ENCODE results near the gene PTRHD1. TPM values are rescaled to one million over a fixed set of nuclear protein-coding genes. Genes with fewer than 3 reads are reported as not detected.
A peak's percentile ranks its signal among the peaks of the same experiment; 100 is the strongest.

The PTRHD1 gene
- total RNA-seq, 2 experiments from 2014 or later: 15.3 to 15.7 TPM

GRCh38 chr2:24814516-24814915, 21.3 kb upstream of the PTRHD1 start:
- POLR2A ChIA-PET: interaction anchor here (1.3 kb wide), 1 partner anchor 13 kb away, joined by 3 read pairs; no protein-coding TSS in a partner anchor
- H3K36me3 Mint-ChIP-seq (ENCODE audit: low read depth): peaks cover 46% of the 10 kb centered on the region
- H3K9me3 ChIP-seq (ENCODE audit: control insufficient read depth in 1 of 2, insufficient read depth in 1 of 2, low read length in 2 of 2): no peaks in the 10 kb centered on the region
- ATAC-seq (ENCODE audit: poor library complexity): no peak
- no peak for DNase-seq
- intact Hi-C loops (cut with DNase I, micrococcal nuclease): no loop called here
- peaks cover 27% of the 10 kb centered on the region for H3K36me3 ChIP-seq (ENCODE audit: insufficient read depth, low read length)
- H3K4me1 ChIP-seq (ENCODE audit: insufficient read depth, low read length): no peaks in the 10 kb centered on the region
- H3K27ac ChIP-seq (ENCODE audit: low read depth in 1 of 2, low read length in 2 of 2): no peak overlapping the region
- H3K4me3 ChIP-seq (ENCODE audit: low read length): no peak overlapping the region
- no peak for TF ChIP-seq CTCF (IDR thresholded peaks at IDR 0.05)
- H3K4me1 Mint-ChIP-seq (ENCODE audit: low read depth): no peaks in the 10 kb centered on the region
- no peaks in the 10 kb centered on the region for H3K27me3 Mint-ChIP-seq
- H3K27ac Mint-ChIP-seq: no peak overlapping the region
- CTCF ChIA-PET: no interaction called here
- H3K27me3 ChIP-seq (ENCODE audit: control insufficient read depth in 1 of 2, insufficient read depth in 2 of 2, low read length in 2 of 2): no peaks in the 10 kb centered on the region
- no peak overlapping the region for H3K4me3 Mint-ChIP-seq
- no peaks in the 10 kb centered on the region for H3K9me3 Mint-ChIP-seq

GRCh38 chr2:24813691-24814137, 20.5 kb upstream of the PTRHD1 start:
- H3K9me3 Mint-ChIP-seq: no peaks in the 10 kb centered on the region
- Histone ChIP-seq H3K27me3 (ENCODE audit: control insufficient read depth in 1 of 2, insufficient read depth in 2 of 2, low read length in 2 of 2) (no peaks in the 10 kb centered on the region), H3K36me3 (ENCODE audit: insufficient read depth, low read length) (peaks cover 22% of the 10 kb centered on the region), H3K4me1 (ENCODE audit: insufficient read depth, low read length) (no peaks in the 10 kb centered on the region), H3K27ac (ENCODE audit: low read depth in 1 of 2, low read length in 2 of 2) (no peak overlapping the region), H3K9me3 (ENCODE audit: control insufficient read depth in 1 of 2, insufficient read depth in 1 of 2, low read length in 2 of 2) (no peaks in the 10 kb centered on the region), H3K4me3 (ENCODE audit: low read length) (no peak overlapping the region)
- no peak for TF ChIP-seq CTCF (IDR thresholded peaks at IDR 0.05)
- POLR2A ChIA-PET: no interaction called here
- ATAC-seq (ENCODE audit: poor library complexity) (no peak), DNase-seq (no peak)
- peaks cover 42% of the 10 kb centered on the region for H3K36me3 Mint-ChIP-seq (ENCODE audit: low read depth)
- no peak overlapping the region for H3K27ac Mint-ChIP-seq
- no peaks in the 10 kb centered on the region for H3K27me3 Mint-ChIP-seq
- intact Hi-C loops (cut with DNase I, micrococcal nuclease): no loop called here
- no peak overlapping the region for H3K4me3 Mint-ChIP-seq
- H3K4me1 Mint-ChIP-seq (ENCODE audit: low read depth): peaks cover 7% of the 10 kb centered on the region
- CTCF ChIA-PET: interaction anchor here (0.6 kb wide), 1 partner anchor 542 kb away, joined by 3 read pairs; no protein-coding TSS in a partner anchor

GRCh38 chr2:24809316-24810007, 16.3 kb upstream of the PTRHD1 start:
- no peak for TF ChIP-seq CTCF (IDR thresholded peaks at IDR 0.05)
- intact Hi-C loops (cut with DNase I, micrococcal nuclease): no loop called here
- Histone ChIP-seq H3K27me3 (ENCODE audit: control insufficient read depth in 1 of 2, insufficient read depth in 2 of 2, low read length in 2 of 2) (no peaks in the 10 kb centered on the region), H3K36me3 (ENCODE audit: insufficient read depth, low read length) (peaks cover under 1% of the 10 kb centered on the region), H3K9me3 (ENCODE audit: control insufficient read depth in 1 of 2, insufficient read depth in 1 of 2, low read length in 2 of 2) (peaks cover 0 to 7% of the 10 kb centered on the region in 2 experiments), H3K27ac (ENCODE audit: low read depth in 1 of 2, low read length in 2 of 2) (no peak overlapping the region), H3K4me1 (ENCODE audit: insufficient read depth, low read length) (no peaks in the 10 kb centered on the region), H3K4me3 (ENCODE audit: low read length) (peak overlapping the region; percentile 6)
- Mint-ChIP-seq H3K27me3 (no peaks in the 10 kb centered on the region), H3K4me1 (ENCODE audit: low read depth) (peaks cover 16% of the 10 kb centered on the region), H3K27ac (peak overlapping the region; percentile 49), H3K9me3 (no peaks in the 10 kb centered on the region), H3K36me3 (ENCODE audit: low read depth) (peaks cover 27% of the 10 kb centered on the region), H3K4me3 (no peak overlapping the region)
- ChIA-PET CTCF (no interaction called here), POLR2A (interaction anchor here (1.2 kb wide), 1 partner anchor 17 kb away, joined by 3 read pairs; no protein-coding TSS in a partner anchor)
- no peak for DNase-seq
- no peak for ATAC-seq (ENCODE audit: poor library complexity)

Measured in CD4-positive, alpha-beta T cell (primary cell).